HG02798 (cell line): ENCODE measurements around the gene SH3RF3.

Source experiments
- ATAC-seq: cut with Tn5 transposase; IDR thresholded peaks from one replicate; pipeline ENCODE4 v1.9.1; 2021; ENCODE audit warnings: mild to moderate bottlenecking; ENCODE audit not compliant: unreplicated experiment, poor library complexity

Gene SH3RF3

DNA sequence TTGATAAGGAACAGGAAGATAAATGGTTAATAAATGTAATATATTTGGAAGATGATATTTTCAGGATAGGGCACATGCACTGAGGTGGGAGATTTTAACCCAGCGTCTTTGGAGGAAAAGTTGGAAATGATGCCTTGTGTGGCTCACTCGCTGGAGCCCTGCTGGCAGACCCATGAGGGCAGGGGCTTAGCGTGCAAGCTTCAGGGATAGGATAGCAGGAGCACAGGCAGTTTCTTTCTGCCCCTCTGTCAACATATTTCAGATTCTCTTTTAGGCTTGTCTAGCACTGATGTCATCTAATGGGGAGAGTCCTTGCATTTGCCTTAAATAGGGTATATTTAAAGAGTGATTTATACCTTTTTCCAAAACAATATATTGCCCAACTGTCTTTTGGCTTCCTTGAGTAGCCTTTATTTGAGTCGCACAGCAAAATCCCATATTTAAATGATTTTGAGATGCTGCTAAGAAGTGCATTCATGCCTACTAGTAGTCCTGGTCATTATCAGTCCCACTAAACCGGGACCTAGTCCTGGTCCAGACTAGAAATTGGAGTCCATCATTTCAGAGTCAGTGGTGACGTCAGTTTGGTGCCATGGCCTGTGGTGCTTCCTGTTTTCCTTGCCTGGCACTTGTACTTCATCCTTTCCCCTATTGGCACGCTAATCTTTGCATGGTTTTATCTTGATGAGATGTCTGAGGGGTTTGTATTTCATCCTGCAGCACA lies 45.8 kb downstream of the SH3RF3 start:
- no peak for ATAC-seq

DNA sequence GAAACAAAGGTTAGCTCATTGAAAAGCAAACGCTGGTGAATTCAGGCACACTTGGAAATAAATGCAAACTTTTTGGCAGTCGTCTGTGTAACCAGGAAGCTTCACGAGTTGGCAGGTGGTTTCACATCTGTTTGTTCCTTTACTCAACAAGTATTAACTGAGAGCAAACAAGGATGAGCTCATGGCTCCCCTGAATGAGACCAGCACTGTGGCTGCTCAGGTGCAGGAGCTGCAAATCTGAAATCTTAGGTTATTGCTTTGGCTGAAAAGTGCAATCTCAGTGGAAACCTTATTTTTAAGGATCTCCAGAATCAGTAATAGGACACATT lies 46.3 kb downstream of the SH3RF3 start:
- no peak for ATAC-seq

- no peak for ATAC-seq
Observed at GRCh38 chr2:109176928-109177327, 47.9 kb downstream of the SH3RF3 start.

- no peak for ATAC-seq
Observed at GRCh38 chr2:109177635-109178034, 48.6 kb downstream of the SH3RF3 start.

- ATAC-seq = no peak
Observed at GRCh38 chr2:109178968-109179367, 50.0 kb downstream of the SH3RF3 start.

DNA sequence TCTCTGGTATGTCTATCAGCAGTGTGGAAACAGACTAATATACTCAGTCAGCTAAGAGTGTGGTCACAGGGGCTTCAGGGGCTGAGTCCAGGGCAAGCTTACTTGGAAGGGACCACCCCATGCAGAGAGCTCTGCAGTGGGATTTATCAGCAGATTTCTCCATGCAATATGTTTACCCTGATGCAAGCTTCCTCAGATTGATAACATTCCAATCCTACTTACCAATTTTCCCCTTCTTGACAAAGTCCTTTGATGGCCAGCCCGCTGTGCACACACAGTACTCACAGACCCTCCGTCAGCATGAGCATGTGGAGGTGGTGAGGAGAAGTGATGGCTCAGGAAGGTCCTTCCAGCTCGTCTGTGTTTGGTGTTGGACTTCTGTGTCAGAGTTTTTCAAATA lies 51.8 kb downstream of the SH3RF3 start:
- ATAC-seq = no peak

DNA sequence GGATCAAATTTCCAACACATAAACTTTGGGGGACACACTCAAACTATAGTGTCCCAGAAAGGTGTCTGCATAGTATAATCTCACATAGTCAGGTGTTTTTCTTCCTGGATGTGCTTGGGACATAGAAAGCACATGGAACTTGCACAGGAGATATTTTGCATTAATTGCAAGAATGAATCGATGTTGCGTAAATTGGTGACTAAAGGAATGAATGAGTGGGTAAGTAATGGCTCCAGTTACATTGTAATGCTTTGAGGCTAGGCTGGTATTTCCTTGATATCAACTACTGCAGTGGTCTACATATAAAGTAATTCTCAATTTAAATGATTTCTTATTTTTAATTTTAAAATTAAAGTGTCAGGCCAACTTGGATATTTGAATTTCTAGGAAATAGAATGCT lies 53.4 kb downstream of the SH3RF3 start:
- ATAC-seq = no peak

- ATAC-seq = no peak
Observed at GRCh38 chr2:109183871-109184270, 54.9 kb downstream of the SH3RF3 start.

- no peak for ATAC-seq
Observed at GRCh38 chr2:109184368-109184767, 55.4 kb downstream of the SH3RF3 start.

- no peak for ATAC-seq
Observed at GRCh38 chr2:109185338-109185737, 56.3 kb downstream of the SH3RF3 start.

- no peak for ATAC-seq
Observed at GRCh38 chr2:109185821-109186570, 57.0 kb downstream of the SH3RF3 start.

GRCh38 chr2:109186656-109187250 lies 57.7 kb downstream of the SH3RF3 start:
- no peak for ATAC-seq

DNA sequence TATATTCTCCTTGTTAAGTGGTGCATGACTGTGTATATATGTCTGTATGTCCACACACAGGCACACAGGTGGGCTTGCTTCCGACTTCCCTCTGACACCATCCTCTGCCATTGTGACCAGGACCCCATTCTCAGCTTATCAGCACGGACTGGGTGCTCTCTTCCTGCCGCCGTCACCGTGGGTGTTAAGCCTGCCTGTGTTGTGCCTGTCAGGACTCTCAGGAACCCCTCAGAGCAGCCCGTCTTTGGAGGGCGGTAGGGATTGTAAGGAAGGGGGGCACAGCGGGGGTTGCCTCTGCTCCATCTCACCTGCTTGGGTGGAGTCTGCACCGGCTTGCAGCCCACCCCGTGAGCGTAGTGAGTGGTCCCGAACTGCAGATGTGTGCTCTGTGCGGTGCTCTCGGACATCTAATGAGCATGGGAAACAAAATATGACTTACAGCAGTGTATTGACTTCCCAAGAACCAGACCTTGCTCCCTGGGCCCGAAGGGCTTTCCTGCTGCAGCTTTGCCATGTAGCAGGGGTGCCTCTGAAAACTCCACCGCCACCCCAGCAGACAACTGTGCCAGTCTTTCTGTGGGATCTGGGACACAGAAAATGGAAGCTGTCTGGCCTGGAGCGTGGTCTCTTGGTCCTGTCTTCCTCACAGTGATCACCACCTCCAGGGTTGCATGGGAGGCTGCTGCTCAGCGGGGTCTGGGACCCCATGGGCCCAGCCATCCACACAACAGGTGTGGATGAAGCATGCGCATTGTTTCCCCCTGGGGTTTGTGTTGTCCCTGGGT lies 58.9 kb downstream of the SH3RF3 start:
- no peak for ATAC-seq

GRCh38 chr2:109188496-109188890 lies 59.5 kb downstream of the SH3RF3 start:
- ATAC-seq = no peak

DNA sequence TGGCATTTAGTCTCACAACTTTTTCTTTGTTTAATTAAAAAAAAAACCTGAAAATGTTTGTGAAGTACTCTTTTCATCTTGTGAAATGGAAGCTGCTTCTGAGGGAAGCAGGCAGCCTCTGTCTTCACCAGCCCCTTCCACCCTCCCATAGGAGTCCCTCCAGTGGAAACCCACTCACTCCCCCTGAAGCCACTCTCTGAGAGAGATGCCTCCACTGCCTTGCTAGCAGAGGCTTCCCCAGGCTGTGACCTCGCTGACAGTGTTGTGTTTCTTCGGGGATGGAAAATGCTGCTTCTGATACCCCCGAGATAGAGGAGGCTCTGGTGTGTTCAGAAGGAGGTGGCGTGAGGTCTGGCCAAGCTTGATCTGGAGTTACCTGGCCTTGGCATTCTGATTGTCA lies 59.9 kb downstream of the SH3RF3 start:
- no peak for ATAC-seq

DNA sequence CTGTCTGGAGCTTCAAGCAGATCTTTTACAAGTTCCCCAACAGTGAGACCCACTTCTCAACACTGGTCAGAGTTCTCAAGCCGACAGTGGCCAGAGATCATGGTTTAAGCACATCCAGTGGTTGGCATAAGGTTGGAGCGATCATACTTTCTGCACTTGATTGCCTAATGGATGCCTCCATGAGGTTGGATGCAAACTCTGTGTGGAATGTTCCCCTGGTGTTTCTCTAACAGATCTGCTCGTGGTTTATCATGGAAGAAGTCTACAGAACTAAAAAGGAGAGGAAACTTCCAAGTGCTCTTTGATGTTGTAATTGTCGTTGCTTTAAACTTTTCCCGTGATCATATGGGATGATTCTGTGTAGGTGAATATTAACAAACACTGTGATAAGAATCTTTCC lies 60.7 kb downstream of the SH3RF3 start:
- no peak for ATAC-seq

- ATAC-seq = no peak
Observed at GRCh38 chr2:109193807-109194619, 65.0 kb downstream of the SH3RF3 start.

GRCh38 chr2:109194620-109194937 lies 65.6 kb downstream of the SH3RF3 start:
- ATAC-seq = no peak

DNA sequence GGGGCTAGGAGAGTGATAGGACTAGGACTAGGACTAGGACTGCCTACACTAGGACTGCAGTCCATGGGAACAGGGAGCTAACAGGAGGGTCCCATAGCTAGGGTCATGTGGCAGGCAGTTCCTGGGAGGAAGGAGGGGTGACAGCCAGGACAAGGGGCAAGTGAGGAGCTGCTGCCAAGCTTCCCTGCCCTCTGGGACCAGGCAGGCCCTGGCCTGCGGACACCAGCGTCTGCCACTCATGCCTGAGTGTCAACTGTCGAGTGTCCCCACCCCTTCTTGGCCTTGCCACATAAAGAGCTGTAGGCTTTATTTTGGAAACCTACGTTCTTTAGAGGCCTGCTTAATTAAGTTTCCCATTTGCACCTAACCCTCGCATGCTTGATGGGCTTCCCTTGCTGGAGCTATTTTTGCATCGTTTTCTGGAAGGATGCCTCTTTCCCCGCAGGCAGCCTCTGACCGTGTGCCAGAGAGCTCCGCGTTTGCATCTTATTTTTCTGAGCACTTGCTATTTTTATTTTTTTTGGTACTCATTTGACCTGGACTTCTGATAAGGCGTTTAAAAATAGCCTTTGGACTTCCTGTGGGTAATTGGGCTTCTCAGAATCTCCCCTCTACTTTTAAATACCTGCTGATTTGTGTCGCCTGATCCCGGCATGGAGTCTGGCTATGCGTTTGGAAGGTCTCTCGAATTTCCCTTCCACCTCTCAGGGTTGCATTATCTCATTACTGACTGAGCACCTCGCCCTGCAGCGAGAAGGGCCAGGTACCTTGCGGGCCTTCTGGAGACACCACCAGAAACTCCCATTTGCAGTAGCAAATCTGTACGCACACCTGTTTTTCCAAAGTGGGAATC lies 66.4 kb downstream of the SH3RF3 start:
- ATAC-seq = no peak
